Daoy (cell line): Measurements from ENCODE around the gene ELMO1. TPM values are rescaled to one million over a fixed set of nuclear protein-coding genes. Genes with fewer than 3 reads are reported as not detected.

ENCODE experiments used
- DNase-seq: peaks from one replicate; pipeline ENCODE4 v3.0.0-alpha.2; 2015; ENCODE audit warnings: low read depth
- total RNA-seq: library from RNA; depleted of rRNA; stranded (reverse); fragments of >200 nt; shearing (Covaris generic); gene quantifications from 2 replicates; pipeline ENCODE4 v1.2.3, GENCODE V29; 2014

The ELMO1 gene
- total RNA-seq, 1 experiment from 2014 or later = 7.0 TPM

DNA sequence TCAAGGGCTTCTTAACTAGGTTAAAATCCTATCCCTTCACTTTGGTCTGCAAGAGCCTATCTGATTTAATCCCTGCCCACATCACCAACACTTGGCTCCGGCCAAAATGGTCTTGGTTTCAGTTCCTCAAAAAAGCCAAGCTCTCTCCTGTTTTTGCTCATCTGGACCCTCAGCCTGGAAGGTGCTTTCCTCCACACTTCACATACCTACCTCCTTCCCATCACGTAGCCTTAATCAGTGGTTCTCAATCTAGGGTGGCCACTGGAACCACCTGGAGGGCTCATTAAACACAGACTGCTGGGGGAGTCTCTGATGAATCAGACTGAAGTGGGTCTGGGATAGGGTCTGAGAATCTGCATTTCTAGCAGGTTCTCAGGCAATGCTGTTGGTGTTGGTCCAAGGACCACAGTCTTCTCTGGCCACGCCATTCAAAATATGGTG is 497.4 kb downstream of the ELMO1 start:
- no peak for DNase-seq

GRCh38 chr7:36949711-36950600 is 498.7 kb downstream of the ELMO1 start:
- peak; percentile 13 for DNase-seq

DNA sequence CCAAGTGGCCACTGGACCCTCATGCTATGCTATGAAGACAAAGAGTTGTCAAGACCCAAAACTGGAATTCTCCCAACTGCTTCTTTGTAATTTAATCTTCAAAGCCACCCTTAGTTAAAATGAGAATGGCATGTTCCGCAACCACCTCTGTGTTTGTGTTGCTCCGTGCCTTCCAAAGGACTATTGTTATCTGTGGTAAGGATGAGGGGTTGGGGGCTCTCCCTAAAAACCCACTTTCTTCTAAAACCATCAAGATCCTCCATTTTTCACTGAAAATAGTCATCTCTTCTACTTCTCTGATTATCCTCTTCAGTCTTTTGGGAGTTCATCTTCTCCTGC is 502.3 kb downstream of the ELMO1 start:
- DNase-seq = no peak

GRCh38 chr7:36945612-36946400 is 502.9 kb downstream of the ELMO1 start:
- no peak for DNase-seq

- DNase-seq = no peak
Measured at GRCh38 chr7:36944838-36945237, 503.8 kb downstream of the ELMO1 start.

DNA sequence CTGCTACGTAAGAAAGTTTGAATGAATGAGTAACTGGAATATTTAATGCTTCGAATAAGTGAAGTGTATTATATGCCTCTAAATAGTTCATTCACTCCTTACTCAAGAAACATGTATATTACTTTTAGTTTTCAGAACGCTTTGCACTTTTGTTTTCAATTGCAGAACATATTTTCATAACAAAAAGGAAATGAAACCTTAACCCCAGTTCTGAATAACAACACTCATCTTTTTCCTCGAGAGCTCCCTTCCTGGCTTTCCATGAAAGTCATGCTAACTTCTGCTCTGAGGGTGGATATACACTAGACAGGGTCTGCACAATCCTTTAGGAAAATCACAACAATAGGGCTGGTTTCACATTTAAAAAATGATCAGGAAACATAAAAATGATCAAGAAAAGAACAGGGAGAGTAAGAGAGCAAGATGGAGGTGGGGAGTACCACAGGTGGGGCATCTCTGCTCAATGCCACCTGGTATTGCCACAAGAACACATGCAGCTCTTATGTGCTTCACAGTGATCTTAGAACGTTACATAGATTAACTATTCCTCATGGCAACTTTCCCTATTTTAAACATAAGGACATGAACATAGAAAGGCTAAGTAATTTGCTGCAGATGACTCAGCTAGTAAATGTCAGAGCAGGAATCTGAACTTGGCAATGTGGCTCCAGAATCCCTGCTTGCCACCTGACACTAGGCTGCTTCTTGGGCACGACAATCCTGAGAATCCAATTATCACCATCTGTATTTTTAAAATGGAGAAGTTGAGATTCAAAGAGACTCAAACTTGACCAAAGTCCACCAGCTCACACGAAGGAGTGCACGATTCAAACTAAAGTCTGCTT is 504.9 kb downstream of the ELMO1 start:
- DNase-seq = peak; percentile 22

- no peak for DNase-seq
Measured at GRCh38 chr7:36942955-36943354, 505.7 kb downstream of the ELMO1 start.

- DNase-seq = no peak
Measured at GRCh38 chr7:36942541-36942940, 506.1 kb downstream of the ELMO1 start.

DNA sequence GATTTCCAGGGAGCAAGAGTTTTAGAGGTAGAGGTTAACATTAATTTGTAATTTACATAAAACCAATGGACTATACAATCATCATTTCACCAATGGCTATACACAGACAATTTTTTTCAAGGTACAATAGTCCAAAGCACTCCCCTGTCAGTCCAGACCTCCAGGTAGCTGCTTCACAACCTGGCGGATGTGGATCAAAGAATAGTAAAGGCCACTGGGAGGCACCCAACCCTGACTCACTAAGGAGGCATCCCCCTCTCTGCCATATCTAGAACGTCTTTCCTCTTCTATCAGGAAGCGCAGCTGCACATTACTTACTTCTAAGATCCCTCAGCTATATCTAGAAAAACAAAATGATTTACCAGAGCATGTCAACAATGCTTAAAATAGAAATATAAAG is 506.6 kb downstream of the ELMO1 start:
- DNase-seq = no peak

DNA sequence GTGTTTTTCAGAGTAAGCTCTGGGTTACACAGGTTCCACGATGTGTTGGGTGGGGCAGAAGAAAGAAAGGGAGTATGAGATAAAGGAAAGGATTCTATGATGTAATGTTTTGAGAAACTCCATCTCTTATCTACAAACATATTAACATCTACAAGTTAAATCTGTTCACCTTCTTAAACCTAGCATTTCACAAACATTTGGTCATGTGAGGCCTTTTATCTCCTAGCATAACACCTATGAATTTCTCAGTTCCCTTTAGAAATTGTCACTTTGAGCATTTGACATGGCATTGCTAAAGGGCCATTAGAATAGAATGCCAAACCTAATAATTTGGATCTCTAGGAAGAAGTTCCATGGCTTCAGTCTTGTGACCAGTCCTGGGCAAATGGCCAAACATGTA is 507.3 kb downstream of the ELMO1 start:
- DNase-seq = no peak

- no peak for DNase-seq
Measured at GRCh38 chr7:36939816-36940215, 508.8 kb downstream of the ELMO1 start.

GRCh38 chr7:36937754-36938563 is 510.7 kb downstream of the ELMO1 start:
- DNase-seq = no peak

DNA sequence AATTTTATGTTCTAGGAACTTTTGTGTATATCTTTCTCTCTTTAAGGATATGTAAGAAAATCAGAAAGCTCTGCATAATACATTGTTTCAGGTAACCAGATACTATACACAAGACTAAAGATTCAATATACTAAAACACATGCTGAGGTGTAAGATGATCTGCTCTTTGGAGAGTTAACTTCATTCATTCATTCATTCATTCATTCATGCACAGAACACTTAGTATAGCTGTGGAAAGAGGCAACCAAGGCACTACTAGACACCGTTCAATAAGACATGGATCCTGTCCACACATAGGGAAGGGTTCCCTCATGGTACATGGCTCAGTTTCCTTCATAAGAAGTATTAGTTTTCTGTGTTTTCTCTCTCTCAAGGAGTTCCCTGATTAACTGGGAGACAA is 516.8 kb downstream of the ELMO1 start:
- no peak for DNase-seq

GRCh38 chr7:36929791-36930190 is 518.9 kb downstream of the ELMO1 start:
- DNase-seq = no peak

GRCh38 chr7:36928718-36929117 is 519.9 kb downstream of the ELMO1 start:
- no peak for DNase-seq

DNA sequence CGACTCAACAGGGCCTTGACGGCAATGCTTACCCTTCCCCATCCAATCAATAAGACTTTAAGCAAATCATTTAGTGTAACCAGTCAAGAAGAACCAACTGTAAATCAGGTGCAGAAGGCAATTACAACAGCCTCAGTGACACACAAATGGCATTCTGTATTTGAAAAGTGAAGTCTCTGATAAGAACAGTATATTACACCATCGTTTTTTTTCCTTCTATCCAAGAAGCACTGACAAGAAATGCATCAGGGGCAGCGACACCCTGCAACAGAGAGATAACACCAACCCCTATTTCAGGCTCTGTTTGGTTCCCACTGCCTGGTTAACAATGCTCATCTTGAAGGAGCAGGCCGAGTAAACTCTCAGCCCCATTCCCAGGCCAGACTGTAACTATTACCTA is 520.4 kb downstream of the ELMO1 start:
- DNase-seq = no peak

- DNase-seq = no peak
Measured at GRCh38 chr7:36925691-36926090, 523.0 kb downstream of the ELMO1 start.

GRCh38 chr7:36925207-36925606 is 523.5 kb downstream of the ELMO1 start:
- no peak for DNase-seq

DNA sequence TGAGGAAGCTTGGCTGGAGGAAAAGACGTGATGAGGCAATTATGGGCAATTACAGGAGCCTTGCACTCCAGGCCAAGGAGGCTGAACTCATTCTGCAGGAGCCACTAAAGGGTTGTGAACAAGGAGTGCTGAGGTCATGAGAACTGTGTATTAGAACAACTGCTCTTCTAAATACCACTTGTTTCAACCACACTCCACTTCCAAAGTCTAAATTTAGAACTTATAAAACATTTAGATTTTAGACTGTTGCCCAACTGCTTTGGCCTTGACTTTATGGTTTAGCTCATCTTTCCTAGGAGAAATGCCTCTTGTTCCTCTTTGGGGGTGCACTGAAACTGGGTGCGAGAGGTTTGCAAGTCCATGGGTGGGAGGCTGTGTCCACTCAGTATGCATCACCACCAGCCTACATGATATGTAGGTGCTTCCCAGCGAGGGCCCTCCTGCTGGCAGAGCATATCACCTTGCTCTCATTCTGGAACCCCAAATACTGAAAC is 524.7 kb downstream of the ELMO1 start:
- no peak for DNase-seq

DNA sequence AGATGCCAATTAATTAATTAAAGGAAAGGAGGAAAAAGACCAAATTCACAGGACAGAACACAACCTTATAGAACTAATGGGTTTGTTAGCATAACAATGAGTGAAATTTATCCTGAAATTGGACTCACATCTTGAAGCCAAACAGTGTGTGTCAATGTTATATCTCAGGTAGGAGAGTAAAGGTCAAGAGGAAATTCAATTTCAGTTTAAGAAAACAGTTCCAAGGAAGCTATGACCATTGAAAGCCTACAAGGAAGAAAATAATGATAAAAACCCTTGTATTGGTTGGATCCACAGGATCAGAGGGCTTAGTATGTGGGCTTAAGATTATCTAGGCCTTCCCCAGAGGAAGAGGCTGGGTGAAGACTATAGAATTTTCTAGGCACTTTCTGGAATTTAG is 525.5 kb downstream of the ELMO1 start:
- DNase-seq = no peak

DNA sequence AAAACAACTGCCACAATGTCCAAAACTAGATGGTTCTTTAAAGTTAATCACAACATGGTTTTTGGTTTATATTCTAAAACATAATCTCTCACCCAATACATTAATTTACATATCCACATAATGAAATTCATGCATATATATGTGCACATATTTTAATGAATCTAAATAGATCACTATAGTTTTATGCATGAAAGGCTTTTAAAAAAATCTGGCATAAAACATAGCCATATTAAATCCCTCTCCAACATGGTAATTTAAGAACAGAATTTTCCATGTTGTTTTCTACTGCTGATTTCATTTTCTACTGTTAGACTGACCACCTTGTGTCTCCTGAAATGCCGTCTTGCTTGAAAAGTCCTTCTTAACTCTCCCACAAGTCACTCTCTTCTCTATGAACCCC is 528.2 kb downstream of the ELMO1 start:
- DNase-seq = no peak
